NB4 (cell line): ENCODE data around the gene VWA5B1.

Experiments used
- DNase-seq: peaks from one replicate; pipeline ENCODE4 v3.0.0; 2010; ENCODE audit warnings: low read depth
- H3K4me3 ChIP-seq: one replicate; pipeline ENCODE4 v1.5.1; 2011; ENCODE audit warnings: mild to moderate bottlenecking, low read depth, low read length, moderate library complexity
- CTCF ChIP-seq: IDR thresholded peaks from one replicate; pipeline ENCODE4 v1.5.1; 2012; ENCODE audit warnings: low read depth, low read length
- MAX ChIP-seq: IDR thresholded peaks from 2 replicates; pipeline ENCODE4 v1.6.1; 2011; ENCODE audit warnings: low read depth, low read length
- MYC ChIP-seq: IDR thresholded peaks from 2 replicates; pipeline ENCODE4 v1.6.1; 2011; ENCODE audit warnings: low read depth, low read length
- POLR2A ChIP-seq: IDR thresholded peaks from 2 replicates; pipeline ENCODE4 v1.6.1; 2011; ENCODE audit warnings: mild to moderate bottlenecking; ENCODE audit not compliant: insufficient read length; ENCODE audit errors: extremely low read depth

The VWA5B1 gene

GRCh38 chr1:20252587-20252986 lies 38.1 kb upstream of the VWA5B1 start:
- H3K4me3 ChIP-seq, result no peak overlapping the region
- no peak for DNase-seq
- TF ChIP-seq CTCF (no peak), POLR2A (no peak), MYC (no peak), MAX (no peak)

- peak; percentile 75 for DNase-seq
- no peak for TF ChIP-seq CTCF
- no peak for TF ChIP-seq MAX
- TF ChIP-seq MYC, result no peak
- TF ChIP-seq POLR2A, result no peak
- H3K4me3 ChIP-seq, result no peak overlapping the region
These were observed 35.0 kb upstream of the VWA5B1 start for GRCh38 chr1:20255666-20256065.

DNA sequence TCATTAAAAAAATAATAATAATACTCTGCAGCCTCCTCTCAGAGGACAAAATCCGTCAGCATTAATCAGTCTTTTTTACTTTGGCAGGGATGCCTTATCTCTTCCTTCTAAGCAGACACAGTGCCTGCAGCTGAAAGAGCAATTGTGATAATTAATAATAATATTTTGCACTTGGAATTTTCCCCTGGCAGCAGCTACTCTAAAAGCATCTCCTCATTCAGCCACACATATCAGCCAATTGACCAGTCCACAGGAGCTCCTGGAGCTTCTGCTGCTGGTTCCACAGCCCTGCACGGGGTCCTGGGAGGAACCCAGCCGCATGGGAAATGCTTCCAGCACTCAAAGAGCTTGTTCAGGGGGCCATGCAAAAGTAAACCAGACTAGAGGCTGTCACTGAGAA lies 31.0 kb upstream of the VWA5B1 start:
- H3K4me3 ChIP-seq, result no peak overlapping the region
- TF ChIP-seq CTCF (no peak), MYC (no peak), POLR2A (no peak), MAX (no peak)
- DNase-seq, result no peak

- H3K4me3 ChIP-seq, result no peak overlapping the region
- TF ChIP-seq POLR2A (no peak), MYC (no peak), CTCF (no peak)
- DNase-seq, result no peak
These were observed 29.6 kb upstream of the VWA5B1 start for GRCh38 chr1:20261095-20261494.

DNA sequence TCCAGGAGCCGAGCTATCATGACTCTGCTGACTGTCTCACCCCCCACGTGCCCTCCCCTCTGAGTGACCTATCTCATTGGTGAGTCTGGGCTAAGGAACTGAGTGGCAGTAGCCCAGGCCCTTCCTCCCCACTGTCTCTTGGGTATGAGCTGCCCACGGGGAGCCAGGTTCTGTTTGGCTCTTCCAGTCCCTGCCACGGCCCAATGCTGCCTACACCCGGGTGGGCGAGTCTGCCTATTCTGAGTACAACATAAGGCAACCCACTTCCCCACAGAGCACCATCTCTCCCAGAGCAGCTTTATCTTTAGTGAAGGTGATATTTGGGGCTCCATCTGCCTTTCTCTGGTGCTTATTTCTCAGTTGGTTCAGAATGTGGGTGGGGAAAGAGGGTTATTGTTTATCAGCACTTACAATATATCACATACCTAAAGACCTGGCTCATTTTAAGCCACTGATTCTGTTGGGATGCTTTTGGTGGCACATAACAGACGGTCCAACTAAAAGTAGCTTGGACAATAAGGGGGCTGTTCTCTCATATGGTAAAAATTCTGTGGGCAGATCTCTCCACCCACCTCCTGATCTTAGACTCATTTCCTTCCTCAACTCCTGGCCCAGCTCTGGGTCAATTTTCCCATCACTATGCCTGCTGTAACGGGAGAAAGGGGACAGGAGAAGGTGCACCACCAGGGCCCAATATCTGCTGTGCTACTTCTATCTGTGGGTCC lies 27.7 kb upstream of the VWA5B1 start:
- DNase-seq, result no peak
- no peak overlapping the region for H3K4me3 ChIP-seq
- TF ChIP-seq POLR2A (no peak), MYC (no peak), CTCF (no peak), MAX (no peak)
